HG02840 (cell line): ENCODE data around the gene SPN.
"Not testable (repeated sequence)": the region's sequence is repeated elsewhere in the genome, so short reads cannot be mapped to it uniquely, and the experiment has no call there.

Experiments used
- ATAC-seq: cut with Tn5 transposase; IDR thresholded peaks from one replicate; pipeline ENCODE4 v1.9.1; 2021; ENCODE audit warnings: mild to moderate bottlenecking, moderate library complexity, moderate number of reproducible peaks; ENCODE audit not compliant: unreplicated experiment, low FRiP score

Gene SPN

DNA sequence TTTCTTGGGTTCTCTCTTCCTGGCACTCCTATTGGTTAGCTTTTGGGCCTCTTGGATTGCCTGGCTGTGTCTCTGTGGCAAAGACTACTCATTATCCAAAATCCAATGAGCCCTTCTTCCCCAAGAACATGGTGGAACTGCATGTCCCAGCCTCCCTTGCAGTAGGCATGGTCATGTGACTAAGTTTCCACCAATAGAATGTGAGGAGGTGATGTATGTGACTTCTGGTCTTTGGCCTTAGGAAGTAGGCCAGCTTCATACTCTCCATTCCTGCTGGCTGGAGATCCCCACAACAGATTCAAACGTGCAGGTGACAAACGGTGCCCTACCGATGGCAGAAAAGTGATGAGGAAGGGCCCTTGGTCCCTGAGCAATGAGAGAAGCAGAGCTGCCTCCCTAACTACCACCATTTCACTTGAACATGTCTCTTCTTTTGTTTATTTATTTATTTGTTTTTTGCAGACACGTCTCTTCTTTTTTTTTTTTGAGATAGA lies 17.3 kb upstream of the SPN start:
- ATAC-seq: no peak

DNA sequence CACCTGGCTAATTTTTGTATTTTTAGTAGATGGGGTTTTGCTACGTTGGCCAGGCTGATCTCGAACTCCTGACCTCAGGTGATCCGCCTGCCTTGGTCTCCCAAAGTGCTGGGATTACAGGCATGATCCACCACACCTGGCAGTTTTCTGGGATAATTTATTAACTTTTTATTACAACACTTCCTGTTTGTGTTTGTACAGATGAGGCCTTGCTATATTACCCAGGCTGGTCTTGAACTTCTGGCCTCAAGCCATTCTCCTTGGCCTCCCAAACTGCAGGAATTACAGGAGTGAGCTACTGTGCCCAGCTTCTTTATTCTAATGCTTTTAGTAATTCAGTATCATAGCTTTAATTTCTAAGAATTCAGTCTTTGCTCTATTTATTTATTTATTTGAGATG lies 16.1 kb upstream of the SPN start:
- no peak for ATAC-seq

DNA sequence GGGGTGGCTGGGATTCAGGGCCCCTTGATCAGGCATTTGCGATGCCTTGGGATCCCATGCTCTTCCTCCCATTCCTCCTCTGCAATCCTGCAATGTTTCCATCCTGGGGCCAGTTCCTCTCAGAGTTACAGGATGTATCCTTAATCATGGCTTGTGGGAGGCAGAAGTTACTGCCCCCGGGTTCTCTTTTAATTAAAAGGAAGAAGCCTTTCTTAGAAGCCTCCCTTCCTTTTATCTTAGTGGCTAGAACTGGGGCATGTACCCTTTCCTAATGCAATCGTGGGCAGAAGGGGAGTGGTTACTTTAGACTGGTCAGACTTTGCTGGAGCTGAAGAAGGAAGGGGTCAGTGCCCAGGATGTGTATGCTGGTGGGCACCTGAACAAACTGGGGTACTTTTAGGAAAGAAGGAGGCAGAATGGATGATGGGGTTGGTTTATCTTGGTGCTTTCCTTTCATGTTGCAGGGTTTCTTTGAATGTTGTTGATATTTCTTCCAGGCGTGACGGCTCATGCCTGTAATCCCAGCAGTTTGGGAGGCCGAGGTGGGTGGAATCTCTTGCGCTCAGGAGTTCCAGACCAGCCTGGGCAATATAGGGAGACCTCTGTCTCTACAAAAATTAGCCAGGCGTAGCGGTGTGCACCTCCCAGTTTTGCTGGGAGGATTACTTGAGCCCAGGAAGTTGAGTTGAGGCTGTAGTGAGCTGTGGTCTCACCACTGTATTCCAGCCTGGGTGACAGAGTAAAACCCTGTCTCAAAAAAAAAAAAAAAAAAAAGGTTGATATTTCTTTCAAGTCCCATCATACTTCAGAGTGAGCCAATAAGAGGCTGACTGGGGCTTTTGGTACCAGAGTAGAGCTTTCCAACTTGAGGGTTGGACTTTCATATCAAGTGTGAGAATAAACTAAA lies 13.2 kb upstream of the SPN start:
- no peak for ATAC-seq

DNA sequence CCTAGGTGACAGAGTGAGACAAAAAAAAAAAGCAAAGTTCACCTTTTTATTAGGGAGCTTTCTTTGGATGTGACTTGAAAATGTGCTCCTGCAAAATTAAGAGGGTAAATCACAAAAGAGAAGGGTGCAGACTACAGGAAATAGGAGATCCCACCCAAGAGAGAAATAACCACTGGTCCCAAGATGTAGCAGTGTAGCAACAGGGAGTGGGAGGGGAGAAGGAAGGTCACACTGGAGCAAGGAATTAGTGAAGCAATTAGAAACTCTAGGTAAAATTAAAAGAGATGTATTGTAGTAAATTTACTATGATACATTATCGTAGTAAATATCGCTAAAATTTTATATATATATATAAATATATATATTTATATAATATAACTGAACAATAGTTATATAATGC lies 12.3 kb upstream of the SPN start:
- no peak for ATAC-seq

DNA sequence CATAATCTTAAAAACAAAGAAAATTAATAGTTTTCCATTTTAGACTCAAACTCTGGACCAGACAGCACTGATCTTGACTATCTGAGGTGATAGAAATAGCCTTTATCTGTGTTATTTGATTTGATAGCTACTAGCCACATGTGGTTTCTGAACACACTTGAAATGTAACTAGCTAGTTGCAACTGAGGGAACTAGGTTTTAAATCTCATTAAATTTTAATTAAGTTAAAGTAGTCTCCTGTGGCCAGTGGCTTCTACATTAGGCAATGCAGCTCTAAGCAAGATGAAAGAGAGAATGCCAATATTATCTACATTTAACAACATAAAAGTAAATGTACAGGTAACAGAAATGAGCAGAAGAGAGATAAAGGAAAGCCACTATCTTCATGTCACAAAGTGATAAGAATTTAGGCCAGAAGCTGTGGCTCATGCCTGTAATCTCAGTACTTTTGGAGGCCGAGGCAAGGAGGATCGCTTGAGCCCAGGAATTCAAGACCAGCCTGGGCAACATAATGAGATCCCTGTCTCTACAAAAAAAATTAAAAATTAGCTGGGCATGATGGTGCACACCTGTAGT lies 11.2 kb upstream of the SPN start:
- ATAC-seq: no peak

DNA sequence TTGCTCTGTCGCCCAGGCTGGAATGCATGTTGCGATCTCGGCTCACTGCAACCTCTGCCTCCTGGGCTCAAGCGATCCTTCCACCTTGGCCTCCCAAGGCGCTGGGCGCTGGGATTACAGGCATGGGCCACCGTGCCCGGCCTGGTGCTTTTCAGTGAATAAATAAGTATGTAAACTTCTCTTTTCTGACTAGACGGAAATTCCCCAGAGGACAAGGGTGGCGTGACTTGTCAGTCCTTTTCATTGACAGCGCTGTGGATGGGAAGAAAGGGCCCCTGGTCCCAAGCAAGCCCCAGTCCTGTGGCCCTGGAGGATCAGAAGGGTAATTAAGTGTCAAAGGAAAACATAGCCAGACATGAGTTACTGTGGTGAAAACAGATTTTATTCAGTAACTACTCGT lies 9.6 kb upstream of the SPN start:
- no peak for ATAC-seq

DNA sequence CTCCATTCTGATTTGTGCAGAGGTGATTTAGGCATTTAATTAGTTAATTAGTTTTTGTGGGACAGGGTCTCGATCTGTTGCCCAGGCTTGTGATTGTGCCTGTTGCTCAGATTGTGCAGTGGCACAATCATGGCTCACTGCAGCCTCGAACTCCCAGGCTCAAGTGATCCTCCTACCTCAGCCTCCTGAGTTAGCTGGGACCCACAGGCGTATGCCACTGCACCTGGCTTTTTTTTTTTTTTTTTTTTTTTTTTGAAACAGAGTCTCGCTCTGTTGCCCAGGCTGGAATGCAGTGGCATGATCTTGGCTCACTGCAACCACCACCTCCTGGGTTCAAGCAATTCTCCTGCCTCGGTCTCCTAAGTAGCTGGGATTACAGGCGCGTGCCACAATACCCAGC lies 9.2 kb upstream of the SPN start:
- ATAC-seq: not testable (repeated sequence)

DNA sequence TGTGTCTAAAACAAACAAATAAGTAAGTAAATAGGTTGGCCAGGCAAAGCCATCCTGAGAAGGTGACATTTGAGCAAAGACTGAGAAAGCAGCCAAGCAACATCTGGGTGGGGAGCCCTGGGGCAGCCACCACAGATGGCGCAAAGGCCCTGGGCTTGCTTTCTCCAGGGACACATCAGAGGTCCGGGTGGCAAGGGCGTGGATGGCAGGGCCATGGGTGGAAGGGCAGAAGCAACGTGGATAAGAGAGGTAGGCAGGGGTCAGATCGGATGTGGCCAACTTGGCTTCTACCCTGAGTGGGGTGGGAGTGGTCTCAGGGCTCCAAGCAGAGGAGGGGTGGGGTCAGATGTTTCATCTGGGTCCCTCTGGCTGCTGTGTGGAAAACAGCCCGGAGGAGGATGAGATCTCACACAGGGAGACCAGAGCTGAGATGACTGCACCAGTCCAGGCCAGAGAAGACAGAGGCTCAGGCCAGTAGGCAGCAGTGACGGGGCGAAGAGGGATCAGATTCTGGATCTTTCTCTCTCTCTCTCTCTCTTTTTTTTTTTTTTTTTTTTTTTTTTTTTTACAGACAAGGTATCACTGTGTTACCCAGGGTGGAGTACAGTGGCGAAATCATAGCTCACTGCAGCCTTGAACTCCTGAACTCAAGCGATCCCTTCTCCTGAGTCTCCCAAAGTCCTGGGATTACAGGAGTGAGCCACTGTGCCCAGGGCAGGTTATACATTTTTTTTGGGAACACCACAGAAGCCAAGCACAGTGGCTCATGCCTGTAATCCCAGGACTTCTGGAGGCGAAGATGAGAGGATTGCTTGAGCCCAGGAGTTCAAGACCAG lies 6.1 kb upstream of the SPN start:
- no peak for ATAC-seq

DNA sequence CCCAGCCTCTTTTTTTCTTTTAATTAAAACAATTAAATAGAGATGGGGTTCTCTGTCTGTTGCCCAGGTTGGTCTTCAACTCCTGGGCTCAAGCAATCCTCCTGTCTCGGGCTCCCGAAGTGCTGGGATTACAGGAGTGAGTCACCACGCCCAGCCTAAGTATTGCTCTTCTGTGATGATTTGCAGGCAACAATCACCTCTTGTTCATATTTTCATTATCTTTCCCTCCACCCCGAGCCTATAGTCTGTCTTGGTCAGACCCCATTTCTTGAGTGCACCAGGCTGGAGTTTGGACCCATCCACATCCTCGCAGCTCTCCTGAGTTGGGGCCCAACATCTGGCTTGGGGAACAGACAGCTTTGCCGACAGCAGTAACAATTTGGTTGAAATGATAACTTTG lies 4.3 kb upstream of the SPN start:
- no peak for ATAC-seq

DNA sequence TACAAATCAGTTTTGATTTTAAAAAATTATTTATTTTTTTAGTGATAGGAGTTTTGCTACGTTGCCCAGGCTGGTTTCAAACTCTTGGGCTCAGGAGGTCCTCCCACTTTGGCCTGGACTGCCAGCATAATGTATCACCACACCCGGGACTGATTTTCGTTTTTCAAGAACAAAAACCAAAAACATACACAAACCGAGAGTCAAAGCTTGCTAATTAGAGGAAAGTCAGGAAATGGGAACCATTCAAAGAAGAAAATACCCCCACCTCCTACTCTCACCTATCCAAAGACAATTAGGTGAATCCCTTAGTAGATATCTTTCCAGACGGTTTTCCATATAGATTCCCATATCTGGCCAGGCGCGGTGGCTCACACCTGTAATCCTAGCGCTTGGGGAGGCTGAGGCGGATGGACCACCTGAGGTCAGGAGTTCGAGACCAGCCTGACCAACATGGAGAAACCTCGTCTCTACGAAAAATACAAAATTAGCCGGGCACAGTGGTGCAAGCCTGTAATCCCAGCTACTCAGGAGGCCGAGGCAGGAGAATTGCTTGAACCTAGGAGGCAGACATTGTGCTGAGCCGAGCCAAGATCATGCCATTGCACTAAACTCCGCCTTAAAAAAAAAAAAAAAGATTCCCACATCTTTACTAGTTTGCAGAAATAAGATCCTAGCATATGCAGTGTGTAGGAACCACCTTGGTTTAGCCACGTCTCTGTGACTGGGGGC lies 883 bp upstream of the SPN start:
- ATAC-seq: no peak

DNA sequence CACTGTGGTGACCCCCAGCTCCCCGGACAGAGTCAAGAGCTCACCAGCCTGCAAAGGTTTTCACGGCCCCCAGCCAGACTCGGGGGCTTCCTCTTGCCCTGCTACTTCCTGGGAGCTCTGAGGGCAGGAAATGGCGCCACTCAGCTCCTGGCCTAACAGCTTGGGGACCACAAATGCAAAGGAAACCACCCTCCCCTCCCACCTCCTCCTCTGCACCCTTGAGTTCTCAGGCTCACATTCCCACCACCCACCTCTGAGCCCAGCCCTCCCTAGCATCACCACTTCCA lies 375 bp upstream of the SPN start:
- no peak for ATAC-seq

DNA sequence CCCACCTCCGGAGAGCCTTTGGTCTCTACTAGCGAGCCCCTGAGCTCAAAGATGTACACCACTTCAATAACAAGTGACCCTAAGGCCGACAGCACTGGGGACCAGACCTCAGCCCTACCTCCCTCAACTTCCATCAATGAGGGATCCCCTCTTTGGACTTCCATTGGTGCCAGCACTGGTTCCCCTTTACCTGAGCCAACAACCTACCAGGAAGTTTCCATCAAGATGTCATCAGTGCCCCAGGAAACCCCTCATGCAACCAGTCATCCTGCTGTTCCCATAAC lies 702 bp downstream of the SPN start:
- no peak for ATAC-seq

DNA sequence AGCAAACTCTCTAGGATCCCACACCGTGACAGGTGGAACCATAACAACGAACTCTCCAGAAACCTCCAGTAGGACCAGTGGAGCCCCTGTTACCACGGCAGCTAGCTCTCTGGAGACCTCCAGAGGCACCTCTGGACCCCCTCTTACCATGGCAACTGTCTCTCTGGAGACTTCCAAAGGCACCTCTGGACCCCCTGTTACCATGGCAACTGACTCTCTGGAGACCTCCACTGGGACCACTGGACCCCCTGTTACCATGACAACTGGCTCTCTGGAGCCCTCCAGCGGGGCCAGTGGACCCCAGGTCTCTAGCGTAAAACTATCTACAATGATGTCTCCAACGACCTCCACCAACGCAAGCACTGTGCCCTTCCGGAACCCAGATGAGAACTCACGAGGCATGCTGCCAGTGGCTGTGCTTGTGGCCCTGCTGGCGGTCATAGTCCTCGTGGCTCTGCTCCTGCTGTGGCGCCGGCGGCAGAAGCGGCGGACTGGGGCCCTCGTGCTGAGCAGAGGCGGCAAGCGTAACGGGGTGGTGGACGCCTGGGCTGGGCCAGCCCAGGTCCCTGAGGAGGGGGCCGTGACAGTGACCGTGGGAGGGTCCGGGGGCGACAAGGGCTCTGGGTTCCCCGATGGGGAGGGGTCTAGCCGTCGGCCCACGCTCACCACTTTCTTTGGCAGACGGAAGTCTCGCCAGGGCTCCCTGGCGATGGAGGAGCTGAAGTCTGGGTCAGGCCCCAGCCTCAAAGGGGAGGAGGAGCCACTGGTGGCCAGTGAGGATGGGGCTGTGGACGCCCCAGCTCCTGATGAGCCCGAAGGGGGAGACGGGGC lies 1.3 kb downstream of the SPN start:
- ATAC-seq: no peak

DNA sequence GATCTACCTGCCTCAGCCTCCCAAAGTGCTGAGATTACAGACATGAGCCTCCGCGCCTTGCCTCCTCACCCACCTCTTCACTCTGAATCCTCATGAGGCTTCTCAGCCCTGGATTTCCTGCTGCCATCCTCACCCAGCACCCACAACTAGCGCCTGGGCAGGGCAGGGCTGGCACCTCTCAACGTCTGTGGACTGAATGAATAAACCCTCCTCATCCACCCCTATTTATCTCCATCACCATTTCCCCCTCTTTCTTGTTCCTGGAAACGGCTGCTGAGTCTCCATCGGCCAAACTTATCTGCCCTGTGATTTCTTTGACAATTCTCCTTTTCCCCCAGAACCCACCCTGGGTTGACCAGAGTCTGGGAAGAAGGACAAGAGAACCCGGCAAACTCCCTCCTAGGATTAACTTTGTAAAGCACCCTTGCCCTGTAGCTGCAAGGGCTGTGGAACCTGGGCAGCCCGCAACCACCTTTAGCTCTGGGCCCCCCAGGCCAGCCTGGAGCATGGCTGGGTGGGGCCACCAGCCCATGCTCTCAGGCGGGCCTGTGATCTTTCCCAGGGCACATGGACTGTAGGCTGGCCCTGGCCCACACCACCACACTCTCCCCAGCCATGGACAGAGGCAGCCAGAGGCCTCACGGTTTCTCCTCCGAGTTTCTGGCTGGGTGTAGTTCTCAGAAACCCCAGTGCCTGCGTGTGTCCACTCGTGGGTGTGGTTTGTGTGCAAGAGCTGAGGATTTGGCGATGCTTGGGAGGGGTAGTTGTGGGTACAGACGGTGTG lies 2.4 kb downstream of the SPN start:
- ATAC-seq: no peak

DNA sequence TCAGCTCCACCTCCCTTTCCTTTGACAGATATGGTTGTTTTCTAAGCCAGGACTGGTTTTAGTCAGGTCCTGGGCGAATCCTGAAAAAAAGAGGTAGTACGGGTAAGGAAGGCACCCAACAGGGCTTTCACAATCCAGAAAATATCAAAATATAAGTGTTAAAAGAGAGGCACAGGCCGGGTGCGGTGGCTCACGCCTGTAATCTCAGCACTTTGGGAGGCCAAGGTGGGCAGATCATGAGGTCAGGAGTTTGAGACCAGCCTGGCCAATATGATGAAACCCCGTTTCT lies 4.2 kb downstream of the SPN start:
- not testable (repeated sequence) for ATAC-seq

DNA sequence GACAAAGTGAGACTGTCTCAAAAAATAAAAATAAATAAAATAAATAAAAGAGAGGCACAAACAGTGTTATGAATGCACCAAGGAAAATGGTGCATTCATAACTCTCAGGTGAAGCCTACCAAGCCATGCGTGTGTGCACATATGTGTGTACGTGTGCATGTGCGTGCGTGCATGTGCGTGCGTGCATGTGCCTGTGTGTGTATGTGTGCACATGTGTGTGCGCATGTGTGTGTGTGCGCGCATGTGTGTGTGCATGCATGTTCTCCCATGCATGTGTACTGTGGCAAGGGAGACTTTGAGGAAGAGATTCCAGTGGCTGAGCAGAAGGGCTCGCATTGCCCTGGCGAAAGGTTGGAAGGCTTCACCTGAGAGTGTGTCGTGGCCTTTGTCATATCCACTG lies 4.7 kb downstream of the SPN start:
- ATAC-seq: no peak

DNA sequence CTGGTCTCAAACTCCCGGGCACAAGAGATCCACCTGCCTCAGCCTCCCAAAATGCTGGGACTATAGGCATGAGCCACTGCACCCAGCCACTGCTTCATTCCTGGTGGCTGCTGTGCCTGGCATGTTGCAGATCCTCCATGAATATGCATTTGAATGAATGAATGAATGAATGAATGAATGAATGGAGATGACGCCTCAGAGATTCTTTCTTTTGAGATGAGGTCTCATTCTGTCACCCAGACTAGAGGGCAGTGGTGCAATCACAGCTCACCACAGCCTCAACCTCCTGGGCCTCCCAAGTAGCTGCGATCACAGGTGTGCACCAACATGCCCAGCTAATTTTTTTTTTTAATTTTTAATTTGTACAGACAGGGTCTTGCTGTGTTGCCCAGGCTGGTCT lies 5.2 kb downstream of the SPN start:
- ATAC-seq: no peak

DNA sequence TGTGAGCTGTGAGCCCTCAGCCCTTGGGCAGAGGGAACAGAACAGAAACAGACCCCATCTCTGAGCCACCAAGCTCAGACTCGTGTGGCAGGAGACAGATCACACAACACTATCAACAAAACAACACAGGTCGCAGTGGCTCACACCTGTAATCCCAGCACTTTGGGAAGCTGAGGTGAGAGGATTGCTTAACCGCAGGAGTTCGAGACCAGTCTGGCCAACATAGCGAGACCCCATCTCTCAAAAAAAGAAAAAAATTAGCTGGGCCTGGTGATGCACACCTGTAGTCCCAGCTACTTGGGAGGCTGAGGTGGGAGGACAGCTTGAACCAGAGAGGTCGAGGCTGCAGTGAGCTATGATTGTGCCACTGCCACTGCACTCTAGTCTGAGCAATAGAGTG lies 10.5 kb downstream of the SPN start:
- ATAC-seq: no peak

DNA sequence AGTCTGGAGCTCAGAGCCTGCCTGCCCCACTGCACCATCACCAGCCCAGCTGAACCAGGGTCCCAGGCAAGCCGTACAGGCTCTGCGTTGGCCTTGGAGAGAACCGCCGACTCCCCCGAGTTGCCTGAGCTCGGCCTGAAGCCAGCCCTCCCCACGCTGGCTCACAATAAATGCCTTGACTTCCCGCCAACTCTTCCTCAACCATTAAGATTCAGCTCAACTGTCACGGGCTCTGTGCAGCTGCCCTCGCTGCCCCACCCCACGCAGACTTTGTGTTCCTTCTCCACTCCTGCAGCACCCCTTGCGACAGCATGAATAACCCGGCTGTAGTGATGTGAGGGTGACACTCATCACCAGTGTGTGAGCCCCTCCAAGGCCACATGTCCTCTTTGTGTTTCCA lies 11.1 kb downstream of the SPN start:
- no peak for ATAC-seq
